ENCODE measurements around the gene AFF1.

The AFF1 gene

GRCh38 chr4:87060957-87061356, 126.1 kb downstream of the AFF1 start:
- H3K4me3 ChIP-seq (ENCODE audit: control insufficient read depth, low read depth, low read length) = no peak overlapping the region
- TF ChIP-seq, protein P1, sequence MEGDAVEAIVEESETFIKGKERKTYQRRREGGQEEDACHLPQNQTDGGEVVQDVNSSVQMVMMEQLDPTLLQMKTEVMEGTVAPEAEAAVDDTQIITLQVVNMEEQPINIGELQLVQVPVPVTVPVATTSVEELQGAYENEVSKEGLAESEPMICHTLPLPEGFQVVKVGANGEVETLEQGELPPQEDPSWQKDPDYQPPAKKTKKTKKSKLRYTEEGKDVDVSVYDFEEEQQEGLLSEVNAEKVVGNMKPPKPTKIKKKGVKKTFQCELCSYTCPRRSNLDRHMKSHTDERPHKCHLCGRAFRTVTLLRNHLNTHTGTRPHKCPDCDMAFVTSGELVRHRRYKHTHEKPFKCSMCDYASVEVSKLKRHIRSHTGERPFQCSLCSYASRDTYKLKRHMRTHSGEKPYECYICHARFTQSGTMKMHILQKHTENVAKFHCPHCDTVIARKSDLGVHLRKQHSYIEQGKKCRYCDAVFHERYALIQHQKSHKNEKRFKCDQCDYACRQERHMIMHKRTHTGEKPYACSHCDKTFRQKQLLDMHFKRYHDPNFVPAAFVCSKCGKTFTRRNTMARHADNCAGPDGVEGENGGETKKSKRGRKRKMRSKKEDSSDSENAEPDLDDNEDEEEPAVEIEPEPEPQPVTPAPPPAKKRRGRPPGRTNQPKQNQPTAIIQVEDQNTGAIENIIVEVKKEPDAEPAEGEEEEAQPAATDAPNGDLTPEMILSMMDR (conservative IDR thresholded peaks at IDR 0.05; ENCODE audit: control insufficient read depth, insufficient read depth, low read depth, low read length) = no peak

DNA sequence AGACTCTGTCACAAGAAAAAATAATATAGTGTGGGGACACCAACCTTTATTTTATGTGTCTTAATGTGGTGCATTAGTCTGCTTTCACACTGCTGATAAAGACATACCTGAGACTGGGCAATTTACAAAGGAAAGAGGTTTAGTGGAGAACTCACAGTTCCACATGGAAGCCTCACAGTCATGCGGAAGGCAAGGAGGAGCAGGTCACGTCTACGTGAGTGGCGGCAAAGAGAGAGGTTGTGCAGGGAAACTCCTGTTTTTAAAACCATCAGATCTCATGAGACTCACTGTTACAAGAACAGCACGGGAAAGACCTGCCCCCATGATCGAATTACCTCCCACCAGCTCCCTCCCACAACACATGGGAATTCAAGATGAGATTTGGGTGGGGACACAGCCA, 130.2 kb downstream of the AFF1 start:
- TF ChIP-seq, protein P1 (conservative IDR thresholded peaks at IDR 0.05; ENCODE audit: control insufficient read depth, insufficient read depth, low read depth, low read length) = no peak
- DNase-seq (ENCODE audit: low read depth) = no peak
- H3K4me3 ChIP-seq (ENCODE audit: control insufficient read depth, low read depth, low read length) = no peak overlapping the region

More at GRCh38 chr4:87060957-87061356, 126.1 kb downstream of the AFF1 start:
- peak; percentile 79 for DNase-seq (ENCODE audit: low read depth)

- TF ChIP-seq, protein P1 (conservative IDR thresholded peaks at IDR 0.05; ENCODE audit: control insufficient read depth, insufficient read depth, low read depth, low read length) = no peak
- H3K4me3 ChIP-seq (ENCODE audit: control insufficient read depth, low read depth, low read length) = no peak overlapping the region
- DNase-seq (ENCODE audit: low read depth) = peak; percentile 28
These were observed 131.8 kb downstream of the AFF1 start for GRCh38 chr4:87066403-87067123.

DNA sequence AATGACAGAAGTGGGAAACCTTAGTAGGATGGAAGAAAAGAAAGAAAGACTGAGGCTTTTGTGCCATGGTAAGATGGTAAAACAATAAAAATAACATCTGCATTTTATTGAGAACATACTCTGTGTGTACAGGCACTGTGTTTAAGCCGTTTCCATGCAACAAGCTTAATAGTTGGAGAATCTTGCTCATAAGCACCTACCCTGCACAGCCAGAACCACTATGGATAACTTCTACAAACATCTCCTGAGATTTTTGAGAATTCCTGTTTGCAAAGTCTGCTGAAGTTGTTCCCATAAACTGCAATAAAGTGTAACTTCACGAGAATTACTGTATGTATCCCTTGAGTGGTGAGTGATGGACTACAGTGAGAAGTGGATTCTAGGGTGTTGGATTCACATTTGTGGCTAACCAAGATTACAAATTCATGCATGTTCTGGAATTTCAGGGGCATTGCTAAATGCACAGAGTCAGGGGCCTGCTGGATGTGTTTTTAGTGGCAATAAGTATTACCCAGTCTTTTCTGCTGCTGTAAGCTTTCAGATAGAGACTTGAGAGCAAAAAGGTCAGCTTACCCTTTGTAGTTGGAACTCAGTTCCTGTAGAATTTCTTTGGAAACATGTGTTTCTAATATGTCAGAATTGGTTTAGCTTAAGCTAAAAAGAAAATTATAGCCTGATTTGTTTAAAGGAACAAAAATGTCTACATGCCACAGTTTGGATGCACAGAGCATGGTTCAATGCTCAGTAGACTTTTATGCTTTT, 132.5 kb downstream of the AFF1 start:
- no peak for DNase-seq (ENCODE audit: low read depth)
- H3K4me3 ChIP-seq (ENCODE audit: control insufficient read depth, low read depth, low read length) = no peak overlapping the region
- TF ChIP-seq, protein P1 (conservative IDR thresholded peaks at IDR 0.05; ENCODE audit: control insufficient read depth, insufficient read depth, low read depth, low read length) = no peak

- no peak overlapping the region for H3K4me3 ChIP-seq (ENCODE audit: control insufficient read depth, low read depth, low read length)
- DNase-seq (ENCODE audit: low read depth) = no peak
- TF ChIP-seq, protein P1 (conservative IDR thresholded peaks at IDR 0.05; ENCODE audit: control insufficient read depth, insufficient read depth, low read depth, low read length) = no peak
These were observed 133.8 kb downstream of the AFF1 start for GRCh38 chr4:87068583-87069021.

- no peak for DNase-seq (ENCODE audit: low read depth)
- TF ChIP-seq, protein P1 (conservative IDR thresholded peaks at IDR 0.05; ENCODE audit: control insufficient read depth, insufficient read depth, low read depth, low read length) = no peak
- H3K4me3 ChIP-seq (ENCODE audit: control insufficient read depth, low read depth, low read length) = no peak overlapping the region
These were observed 134.4 kb downstream of the AFF1 start for GRCh38 chr4:87069037-87069742.
